C4-2B (cell line): ENCODE data around the gene FOXC1.

Experiments used
- CTCF ChIP-seq: fragments of 450-650 bp; conservative IDR thresholded peaks from 2 replicates; pipeline ENCODE4 v1.5.1; 2017; ENCODE audit warnings: mild to moderate bottlenecking
- ZFX ChIP-seq: fragments of 450-650 bp; IDR thresholded peaks from 2 replicates; pipeline ENCODE4 v1.6.1; 2017

- TF ChIP-seq CTCF = no peak
- no peak for TF ChIP-seq ZFX
Measured at GRCh38 chr6:1591243-1591642, 18.5 kb upstream of the FOXC1 start.
